ENCODE results near the gene FHIT. TPM values are rescaled to one million over a fixed set of nuclear protein-coding genes. Genes with fewer than 3 reads are reported as not detected.

FHIT gene
- total RNA-seq, 2 experiments from 2014 or later, result 9.6 to 9.7 TPM

GRCh38 chr3:59880717-59881116, 1370.5 kb downstream of the FHIT start:
- CTCF ChIA-PET, result no interaction called here
- peaks cover 9% of the 10 kb centered on the region for H3K4me1 Mint-ChIP-seq
- DNase-seq, result no peak
- no peak overlapping the region for H3K27ac Mint-ChIP-seq
- no peak overlapping the region for H3K4me3 Mint-ChIP-seq
- no peaks in the 10 kb centered on the region for H3K9me3 Mint-ChIP-seq
- POLR2A ChIA-PET, result no interaction called here
- H3K36me3 Mint-ChIP-seq (ENCODE audit: low read depth), result no peaks in the 10 kb centered on the region
- H3K27me3 Mint-ChIP-seq, result no peaks in the 10 kb centered on the region

- ChIA-PET POLR2A (no interaction called here), CTCF (interaction anchor here (0.9 kb wide), 1 partner anchor 21 kb away, joined by 3 read pairs; no protein-coding TSS in a partner anchor)
- Mint-ChIP-seq H3K27me3 (no peaks in the 10 kb centered on the region), H3K4me3 (no peak overlapping the region), H3K9me3 (no peaks in the 10 kb centered on the region), H3K4me1 (peaks cover 9% of the 10 kb centered on the region), H3K27ac (no peak overlapping the region), H3K36me3 (ENCODE audit: low read depth) (no peaks in the 10 kb centered on the region)
- DNase-seq, result no peak
These were observed 1372.1 kb downstream of the FHIT start for GRCh38 chr3:59879031-59879581.

GRCh38 chr3:59878038-59878427, 1373.2 kb downstream of the FHIT start:
- DNase-seq, result no peak
- H3K36me3 Mint-ChIP-seq (ENCODE audit: low read depth), result peaks cover under 1% of the 10 kb centered on the region
- H3K4me1 Mint-ChIP-seq, result peaks cover 9% of the 10 kb centered on the region
- no peaks in the 10 kb centered on the region for H3K9me3 Mint-ChIP-seq
- no peaks in the 10 kb centered on the region for H3K27me3 Mint-ChIP-seq
- H3K27ac Mint-ChIP-seq, result no peak overlapping the region
- ChIA-PET POLR2A (no interaction called here), CTCF (no interaction called here)
- no peak overlapping the region for H3K4me3 Mint-ChIP-seq

GRCh38 chr3:59877263-59878037, 1373.8 kb downstream of the FHIT start:
- CTCF ChIA-PET, result no interaction called here
- Mint-ChIP-seq H3K36me3 (ENCODE audit: low read depth) (peaks cover 2% of the 10 kb centered on the region), H3K4me1 (peaks cover 9% of the 10 kb centered on the region), H3K9me3 (no peaks in the 10 kb centered on the region), H3K27ac (no peak overlapping the region), H3K4me3 (no peak overlapping the region), H3K27me3 (no peaks in the 10 kb centered on the region)
- POLR2A ChIA-PET, result no interaction called here
- DNase-seq, result no peak

GRCh38 chr3:59876533-59877062, 1374.7 kb downstream of the FHIT start:
- Mint-ChIP-seq H3K27me3 (no peaks in the 10 kb centered on the region), H3K27ac (no peak overlapping the region), H3K9me3 (peaks cover 2% of the 10 kb centered on the region), H3K36me3 (ENCODE audit: low read depth) (peaks cover 7% of the 10 kb centered on the region), H3K4me3 (no peak overlapping the region), H3K4me1 (peaks cover 9% of the 10 kb centered on the region)
- DNase-seq, result no peak
- ChIA-PET POLR2A (no interaction called here), CTCF (interaction anchor here (1.1 kb wide), 1 partner anchor 19 kb away, joined by 4 read pairs; no protein-coding TSS in a partner anchor)

- H3K4me3 Mint-ChIP-seq, result no peak overlapping the region
- H3K4me1 Mint-ChIP-seq, result peaks cover 2% of the 10 kb centered on the region
- ChIA-PET POLR2A (no interaction called here), CTCF (interaction anchor here (1.5 kb wide), 1 partner anchor 21 kb away, joined by 3 read pairs; no protein-coding TSS in a partner anchor)
- peaks cover 9% of the 10 kb centered on the region for H3K36me3 Mint-ChIP-seq (ENCODE audit: low read depth)
- DNase-seq, result no peak
- no peaks in the 10 kb centered on the region for H3K27me3 Mint-ChIP-seq
- peaks cover 5% of the 10 kb centered on the region for H3K9me3 Mint-ChIP-seq
- H3K27ac Mint-ChIP-seq, result no peak overlapping the region
These were observed 1377.5 kb downstream of the FHIT start for GRCh38 chr3:59873576-59874230.

GRCh38 chr3:59872128-59872527, 1379.1 kb downstream of the FHIT start:
- peaks cover 12% of the 10 kb centered on the region for H3K4me1 Mint-ChIP-seq
- POLR2A ChIA-PET, result no interaction called here
- CTCF ChIA-PET, result no interaction called here
- H3K9me3 Mint-ChIP-seq, result peaks cover 7% of the 10 kb centered on the region
- no peak for DNase-seq
- no peak overlapping the region for H3K27ac Mint-ChIP-seq
- no peak overlapping the region for H3K4me3 Mint-ChIP-seq
- H3K36me3 Mint-ChIP-seq (ENCODE audit: low read depth), result peaks cover 15% of the 10 kb centered on the region
- H3K27me3 Mint-ChIP-seq, result no peaks in the 10 kb centered on the region

GRCh38 chr3:59867185-59868002, 1383.9 kb downstream of the FHIT start:
- ChIA-PET POLR2A (no interaction called here), CTCF (interaction anchor here (3.4 kb wide), 1 partner anchor 9 kb away, joined by 19 read pairs; no protein-coding TSS in a partner anchor)
- Mint-ChIP-seq H3K36me3 (ENCODE audit: low read depth) (peaks cover 28% of the 10 kb centered on the region), H3K9me3 (peaks cover 20% of the 10 kb centered on the region), H3K4me1 (peaks cover 24% of the 10 kb centered on the region), H3K27ac (no peak overlapping the region), H3K27me3 (no peaks in the 10 kb centered on the region), H3K4me3 (no peak overlapping the region)
- DNase-seq, result no peak

GRCh38 chr3:59866076-59866475, 1385.2 kb downstream of the FHIT start:
- Mint-ChIP-seq H3K4me3 (no peak overlapping the region), H3K4me1 (peaks cover 24% of the 10 kb centered on the region), H3K27me3 (no peaks in the 10 kb centered on the region), H3K36me3 (ENCODE audit: low read depth) (peaks cover 28% of the 10 kb centered on the region), H3K9me3 (peaks cover 17% of the 10 kb centered on the region), H3K27ac (no peak overlapping the region)
- no peak for DNase-seq
- ChIA-PET POLR2A (no interaction called here), CTCF (no interaction called here)

- Mint-ChIP-seq H3K4me1 (peaks cover 24% of the 10 kb centered on the region), H3K9me3 (peaks cover 17% of the 10 kb centered on the region), H3K4me3 (no peak overlapping the region), H3K27ac (no peak overlapping the region), H3K27me3 (no peaks in the 10 kb centered on the region), H3K36me3 (ENCODE audit: low read depth) (peaks cover 28% of the 10 kb centered on the region)
- no peak for DNase-seq
- ChIA-PET CTCF (no interaction called here), POLR2A (no interaction called here)
These were observed 1385.9 kb downstream of the FHIT start for GRCh38 chr3:59865351-59865750.

GRCh38 chr3:59862686-59863085, 1388.6 kb downstream of the FHIT start:
- H3K36me3 Mint-ChIP-seq (ENCODE audit: low read depth), result peaks cover 23% of the 10 kb centered on the region
- H3K27ac Mint-ChIP-seq, result no peak overlapping the region
- ChIA-PET POLR2A (no interaction called here), CTCF (no interaction called here)
- H3K27me3 Mint-ChIP-seq, result no peaks in the 10 kb centered on the region
- peaks cover 17% of the 10 kb centered on the region for H3K4me1 Mint-ChIP-seq
- peaks cover 13% of the 10 kb centered on the region for H3K9me3 Mint-ChIP-seq
- DNase-seq, result no peak
- H3K4me3 Mint-ChIP-seq, result no peak overlapping the region

- Mint-ChIP-seq H3K36me3 (ENCODE audit: low read depth) (peaks cover 8% of the 10 kb centered on the region), H3K27me3 (no peaks in the 10 kb centered on the region), H3K9me3 (peaks cover 4% of the 10 kb centered on the region), H3K4me1 (peaks cover 1% of the 10 kb centered on the region), H3K27ac (no peak overlapping the region), H3K4me3 (no peak overlapping the region)
- peak; percentile 80 for DNase-seq
- POLR2A ChIA-PET, result interaction anchor here (1.0 kb wide), 1 partner anchor 282 kb away, joined by 3 read pairs; no protein-coding TSS in a partner anchor
- CTCF ChIA-PET, result interaction anchor here (0.6 to 2.1 kb wide), 31 partner anchors 10 to 1285 kb away, joined by 3 to 22 read pairs (median 4); no protein-coding TSS in a partner anchor
These were observed 1393.5 kb downstream of the FHIT start for GRCh38 chr3:59857589-59858346.
